SJCRH30 (cell line): ENCODE measurements around the gene CD84. TPM values are rescaled to one million over a fixed set of nuclear protein-coding genes. Genes with fewer than 3 reads are reported as not detected.
"Not testable (repeated sequence)": the region's sequence is repeated elsewhere in the genome, so short reads cannot be mapped to it uniquely, and the experiment has no call there.

Source experiments
- DNase-seq, 2 experiments: peaks; one replicate each; pipeline ENCODE4 v3.0.0-alpha.2; 2015 to 2020
- H3K27ac ChIP-seq: fragments of 250-450 bp; sonication (Bioruptor Pico); 2 replicates; pipeline ENCODE4 v1.5.1; 2020; ENCODE audit warnings: mild to moderate bottlenecking, moderate library complexity
- H3K27me3 ChIP-seq: fragments of 250-450 bp; sonication (Bioruptor Pico); 2 replicates; pipeline ENCODE4 v1.5.1; 2020; ENCODE audit warnings: mild to moderate bottlenecking, moderate library complexity
- H3K36me3 ChIP-seq: fragments of 250-450 bp; sonication (Bioruptor Pico); 2 replicates; pipeline ENCODE4 v1.5.1; 2020; ENCODE audit warnings: mild to moderate bottlenecking, moderate library complexity
- H3K4me1 ChIP-seq: fragments of 250-450 bp; sonication (Bioruptor Pico); 2 replicates; pipeline ENCODE4 v1.5.1; 2020; ENCODE audit warnings: mild to moderate bottlenecking, moderate library complexity
- H3K4me3 ChIP-seq: fragments of 250-450 bp; sonication (Bioruptor Pico); 2 replicates; pipeline ENCODE4 v1.5.1; 2020; ENCODE audit warnings: mild to moderate bottlenecking, moderate library complexity
- H3K9me3 ChIP-seq: fragments of 250-450 bp; sonication (Bioruptor Pico); replicated peaks from 2 replicates; pipeline ENCODE4 v1.5.1; 2020; ENCODE audit warnings: mild to moderate bottlenecking, moderate library complexity
- total RNA-seq: library from RNA; depleted of rRNA; stranded (reverse); fragments of >200 nt; shearing (Covaris generic); gene quantifications from 2 replicates; pipeline ENCODE4 v1.2.3, GENCODE V29; 2014; rRNA removed

The CD84 gene, protein sequence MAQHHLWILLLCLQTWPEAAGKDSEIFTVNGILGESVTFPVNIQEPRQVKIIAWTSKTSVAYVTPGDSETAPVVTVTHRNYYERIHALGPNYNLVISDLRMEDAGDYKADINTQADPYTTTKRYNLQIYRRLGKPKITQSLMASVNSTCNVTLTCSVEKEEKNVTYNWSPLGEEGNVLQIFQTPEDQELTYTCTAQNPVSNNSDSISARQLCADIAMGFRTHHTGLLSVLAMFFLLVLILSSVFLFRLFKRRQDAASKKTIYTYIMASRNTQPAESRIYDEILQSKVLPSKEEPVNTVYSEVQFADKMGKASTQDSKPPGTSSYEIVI
- not detected in 2 replicates for total RNA-seq

- Histone ChIP-seq H3K27me3 (no peaks in the 10 kb centered on the region), H3K4me1 (no peaks in the 10 kb centered on the region), H3K9me3 (no peaks in the 10 kb centered on the region; the same call in 1 of the 2 replicates), H3K27ac (no peak within 1 kb of the TSS), H3K4me3 (no peak within 1 kb of the TSS), H3K36me3 (no peaks in the 10 kb centered on the region)
- DNase-seq = no peak
These were observed at the start of gene CD84 for GRCh38 chr1:160579216-160579701. CD84 (minus strand) TSS chr1:160579496; CDS start chr1:160579437, 59 bp downstream.

DNA sequence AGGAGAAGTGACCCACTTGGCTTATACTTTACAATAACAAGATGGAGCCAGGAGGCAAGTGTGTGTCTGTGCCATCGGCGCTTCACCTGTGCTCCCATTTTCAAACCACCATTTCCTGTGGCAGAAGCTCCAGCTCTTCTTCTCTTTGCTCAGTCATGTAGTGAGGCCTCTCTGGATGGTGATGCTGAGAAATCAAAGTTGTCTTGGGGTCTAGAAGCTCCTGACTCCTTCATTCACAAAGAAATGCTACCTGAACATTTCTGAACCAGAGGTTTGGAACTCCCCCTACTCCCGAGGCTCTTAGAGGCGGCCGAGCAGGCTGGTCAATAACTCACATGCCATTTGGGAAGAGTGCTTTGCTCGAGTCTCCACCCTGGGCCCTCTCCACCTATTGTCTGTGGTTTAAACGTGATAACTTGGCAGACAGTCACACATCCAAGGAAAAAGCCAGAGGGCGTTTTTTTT is 49.5 kb upstream of the CD84 start:
- no peak overlapping the region for H3K27ac ChIP-seq
- no peak overlapping the region for H3K4me3 ChIP-seq
- H3K36me3 ChIP-seq = no peaks in the 10 kb centered on the region
- no peak for DNase-seq
- H3K4me1 ChIP-seq = peaks cover 15% of the 10 kb centered on the region
- no peaks in the 10 kb centered on the region for H3K27me3 ChIP-seq
- no peaks in the 10 kb centered on the region for H3K9me3 ChIP-seq

DNA sequence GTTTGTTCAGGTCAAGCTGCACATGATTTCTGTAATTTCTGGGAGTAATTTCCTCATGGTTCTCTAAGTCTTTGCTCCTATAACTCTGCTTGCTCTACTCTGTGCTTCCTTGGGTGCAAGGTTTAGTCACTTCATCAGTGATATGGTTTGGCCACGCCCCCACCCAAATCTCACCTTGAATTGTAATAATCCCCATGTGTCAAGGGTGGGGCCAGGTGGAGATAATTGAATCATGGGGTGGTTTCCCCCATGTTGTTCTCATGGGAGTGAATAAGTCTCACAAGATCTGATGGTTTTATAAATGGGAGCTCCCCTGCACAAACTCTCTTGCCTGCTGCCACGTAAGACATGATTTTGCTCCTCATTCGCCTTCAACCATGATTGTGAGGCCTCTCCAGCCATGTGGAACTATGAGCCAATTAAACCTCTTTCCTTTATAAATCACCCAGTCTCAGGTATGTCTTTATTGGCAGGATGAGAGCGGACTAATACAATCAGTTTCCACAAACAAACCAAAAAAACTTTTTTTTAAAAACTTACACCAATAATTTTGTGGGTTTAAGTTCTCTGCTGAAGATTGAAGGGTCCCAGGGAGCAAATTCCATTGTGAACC is 48.5 kb upstream of the CD84 start:
- not testable (repeated sequence) for H3K27me3 ChIP-seq, H3K9me3 ChIP-seq, DNase-seq, H3K4me3 ChIP-seq, H3K27ac ChIP-seq, H3K36me3 ChIP-seq
- H3K4me1 ChIP-seq = peaks cover 15% of the 10 kb centered on the region

GRCh38 chr1:160626509-160627342 is 47.4 kb upstream of the CD84 start:
- Histone ChIP-seq H3K27ac (no peak overlapping the region), H3K4me3 (no peak overlapping the region), H3K27me3 (no peaks in the 10 kb centered on the region), H3K36me3 (no peaks in the 10 kb centered on the region), H3K4me1 (peaks cover 15% of the 10 kb centered on the region), H3K9me3 (no peaks in the 10 kb centered on the region)
- no peak for DNase-seq

GRCh38 chr1:160625725-160626498 is 46.6 kb upstream of the CD84 start:
- no peak overlapping the region for H3K27ac ChIP-seq
- H3K4me3 ChIP-seq = no peak overlapping the region
- H3K4me1 ChIP-seq = peaks cover 9% of the 10 kb centered on the region
- H3K9me3 ChIP-seq = no peaks in the 10 kb centered on the region
- no peaks in the 10 kb centered on the region for H3K36me3 ChIP-seq
- DNase-seq = no peak
- H3K27me3 ChIP-seq = no peaks in the 10 kb centered on the region

DNA sequence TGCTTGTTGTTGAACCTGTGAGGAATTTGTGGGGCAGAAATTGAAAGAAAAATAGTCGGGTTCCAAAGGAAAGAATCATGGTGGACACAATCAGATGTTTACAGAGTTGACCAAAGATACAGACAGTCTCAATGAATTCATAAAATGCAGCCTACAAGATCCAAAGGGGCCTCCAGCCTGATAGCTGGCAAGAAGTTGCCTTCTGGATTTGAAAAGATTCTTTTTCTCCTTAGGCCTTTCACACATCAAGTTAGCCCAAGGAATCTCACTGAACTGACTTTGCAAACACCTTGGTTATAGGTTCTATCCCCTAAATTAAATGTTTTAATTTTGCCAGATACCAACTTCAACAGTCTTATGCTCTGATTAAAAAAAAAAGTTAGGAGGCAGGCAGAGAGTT is 46.0 kb upstream of the CD84 start:
- peaks cover 3% of the 10 kb centered on the region for H3K4me1 ChIP-seq
- H3K27me3 ChIP-seq = no peaks in the 10 kb centered on the region
- H3K4me3 ChIP-seq = no peak overlapping the region

DNA sequence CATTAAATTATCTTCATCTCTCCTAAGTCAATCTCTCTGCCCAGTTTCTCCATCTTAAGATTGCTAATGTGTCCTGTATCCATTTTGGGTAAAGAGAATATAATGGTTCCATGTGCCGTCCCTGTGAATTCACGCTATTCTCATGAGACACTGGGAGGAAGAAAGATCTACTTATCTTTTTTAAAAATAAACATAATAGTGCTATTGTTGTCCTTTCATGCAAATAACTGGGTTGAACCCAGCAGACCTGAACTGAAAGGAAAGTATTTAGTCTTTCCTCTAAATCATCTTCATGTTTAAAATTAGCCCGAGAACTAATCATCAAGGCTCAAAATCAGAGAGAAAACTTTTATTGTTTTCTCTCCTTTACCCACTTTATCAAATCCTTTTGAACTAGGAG is 45.2 kb upstream of the CD84 start:
- DNase-seq = no peak
- Histone ChIP-seq H3K9me3 (no peaks in the 10 kb centered on the region), H3K4me3 (no peak overlapping the region), H3K4me1 (no peaks in the 10 kb centered on the region), H3K36me3 (no peaks in the 10 kb centered on the region), H3K27me3 (no peaks in the 10 kb centered on the region), H3K27ac (no peak overlapping the region)

More for the DNA sequence above, 46.0 kb upstream of the CD84 start:
- H3K9me3 ChIP-seq = no peaks in the 10 kb centered on the region
- no peak overlapping the region for H3K27ac ChIP-seq
- no peaks in the 10 kb centered on the region for H3K36me3 ChIP-seq
- DNase-seq = no peak

DNA sequence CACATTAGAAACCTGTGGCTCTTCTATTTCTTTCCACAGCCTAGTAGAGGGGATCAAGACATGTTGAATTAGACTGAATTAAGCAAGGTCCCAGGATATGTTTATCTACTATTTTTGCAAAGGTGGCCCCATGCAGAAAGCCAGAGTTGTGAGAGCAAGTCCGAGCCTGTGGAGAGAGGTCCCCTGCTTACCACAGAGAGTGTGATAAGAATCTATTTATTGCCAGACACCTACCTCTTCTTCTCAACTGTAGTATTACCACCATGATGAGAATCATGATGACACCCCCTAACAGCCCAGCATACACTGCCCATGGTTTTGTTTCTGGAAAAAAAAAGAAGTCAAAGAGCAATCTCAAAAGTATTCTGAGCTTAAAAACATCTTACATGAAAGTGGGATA is 44.6 kb upstream of the CD84 start:
- no peak for DNase-seq

DNA sequence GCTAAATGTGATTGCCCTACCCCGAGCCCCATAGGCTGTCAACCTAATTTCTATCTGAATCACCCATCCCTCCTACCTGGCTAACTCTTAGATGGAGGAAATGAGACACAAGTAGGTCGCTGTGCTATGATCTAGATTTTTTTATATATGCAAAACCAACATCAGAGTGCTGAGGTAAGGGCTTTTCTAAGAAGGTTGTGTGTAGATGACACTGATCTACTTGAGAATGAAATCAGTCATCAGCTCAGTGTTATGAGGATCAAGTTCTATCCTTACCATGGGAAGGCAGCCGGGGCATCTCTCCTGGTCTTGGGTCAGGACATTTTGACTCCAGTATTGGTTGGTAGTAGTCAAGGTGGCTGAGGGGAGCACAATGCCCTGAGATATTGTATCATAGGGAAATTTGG is 43.9 kb upstream of the CD84 start:
- no peak for DNase-seq
- Histone ChIP-seq H3K27me3 (no peaks in the 10 kb centered on the region), H3K27ac (no peak overlapping the region), H3K36me3 (no peaks in the 10 kb centered on the region), H3K4me1 (no peaks in the 10 kb centered on the region), H3K9me3 (no peaks in the 10 kb centered on the region), H3K4me3 (no peak overlapping the region)

More for the DNA sequence above, 44.6 kb upstream of the CD84 start:
- H3K27ac ChIP-seq = no peak overlapping the region
- no peak overlapping the region for H3K4me3 ChIP-seq
- H3K36me3 ChIP-seq = no peaks in the 10 kb centered on the region
- H3K4me1 ChIP-seq = no peaks in the 10 kb centered on the region
- H3K27me3 ChIP-seq = no peaks in the 10 kb centered on the region
- H3K9me3 ChIP-seq = no peaks in the 10 kb centered on the region

DNA sequence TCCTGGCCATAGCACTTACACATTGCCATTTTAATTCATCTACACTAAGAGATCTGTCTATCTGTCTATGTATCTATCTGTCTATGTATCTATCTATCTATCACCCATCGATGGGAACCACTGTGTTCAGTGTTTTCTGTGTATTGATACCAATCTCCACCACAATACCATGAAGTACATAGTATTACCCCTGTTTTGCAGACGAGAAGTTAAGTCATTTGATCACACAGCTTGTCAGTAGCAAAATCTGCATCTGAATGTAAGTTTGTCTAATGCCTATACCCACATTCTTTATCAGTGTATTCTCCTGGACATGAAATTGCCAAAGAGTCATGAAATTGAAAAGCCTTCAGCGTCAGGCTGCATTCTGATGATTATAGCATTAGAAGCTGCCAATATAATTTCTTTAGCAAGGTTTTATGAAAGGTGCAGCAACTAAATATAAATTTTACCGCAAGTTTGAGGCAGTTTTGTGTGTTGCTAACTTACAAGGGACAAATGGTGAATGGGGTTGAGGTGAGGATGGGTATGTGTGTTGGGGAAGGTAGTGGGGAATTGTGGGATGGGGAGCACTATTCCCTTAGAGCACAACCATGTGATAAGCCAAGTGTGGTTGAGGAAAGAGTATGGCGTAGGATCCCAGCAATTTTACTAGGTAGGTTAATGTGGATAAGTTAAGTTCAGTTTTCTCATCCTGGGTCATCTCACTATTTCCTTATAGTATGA is 43.4 kb upstream of the CD84 start:
- no peaks in the 10 kb centered on the region for H3K9me3 ChIP-seq
- no peak overlapping the region for H3K27ac ChIP-seq
- H3K4me1 ChIP-seq = no peaks in the 10 kb centered on the region
- DNase-seq = no peak
- no peaks in the 10 kb centered on the region for H3K27me3 ChIP-seq
- no peaks in the 10 kb centered on the region for H3K36me3 ChIP-seq
- H3K4me3 ChIP-seq = no peak overlapping the region

DNA sequence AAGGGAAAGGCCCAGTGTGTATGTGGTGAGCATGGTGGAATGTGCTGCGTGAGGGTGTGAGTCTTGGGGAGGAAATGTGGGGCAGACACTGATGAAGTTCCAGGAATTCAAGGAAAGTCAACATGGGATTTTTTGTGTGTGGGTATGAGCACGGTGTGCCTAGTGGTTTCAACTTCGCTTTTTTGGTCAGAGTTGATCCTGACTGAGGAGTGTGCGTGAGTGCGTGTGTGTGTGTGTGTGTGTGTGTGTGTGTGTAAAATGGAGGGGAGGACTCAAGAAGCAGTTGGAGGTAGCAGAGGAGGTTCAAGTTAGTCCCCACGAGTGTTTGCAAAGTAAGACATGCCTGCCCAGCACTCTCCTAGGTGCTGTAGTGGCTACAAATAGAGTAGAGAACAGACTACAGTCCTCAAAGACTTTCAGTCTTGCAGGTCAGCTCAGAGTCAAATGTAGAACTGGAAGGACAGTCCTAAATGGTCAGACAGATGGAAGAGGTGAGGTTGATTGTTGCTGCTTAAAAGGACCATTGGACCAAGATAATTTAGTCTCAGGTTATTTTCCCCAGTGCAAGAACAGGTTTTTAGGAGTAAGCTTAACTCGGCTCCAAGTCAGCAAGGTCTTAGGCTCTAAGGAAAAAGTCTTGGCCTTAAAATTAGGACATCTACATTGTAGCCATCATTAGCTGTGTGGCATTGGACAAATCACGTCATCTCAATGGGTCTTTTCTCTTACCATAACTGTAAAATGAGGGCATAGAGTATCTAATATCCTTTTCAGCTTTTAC is 42.5 kb upstream of the CD84 start:
- DNase-seq = no peak
- Histone ChIP-seq H3K36me3 (no peaks in the 10 kb centered on the region), H3K27ac (no peak overlapping the region), H3K27me3 (no peaks in the 10 kb centered on the region), H3K4me1 (no peaks in the 10 kb centered on the region), H3K9me3 (no peaks in the 10 kb centered on the region), H3K4me3 (no peak overlapping the region)

GRCh38 chr1:160620942-160621632 is 41.8 kb upstream of the CD84 start:
- Histone ChIP-seq H3K27ac (no peak overlapping the region), H3K36me3 (no peaks in the 10 kb centered on the region), H3K27me3 (no peaks in the 10 kb centered on the region), H3K4me3 (no peak overlapping the region), H3K4me1 (no peaks in the 10 kb centered on the region), H3K9me3 (no peaks in the 10 kb centered on the region)
- DNase-seq = no peak
